Ishikawa (cell line): Measurements from ENCODE around the gene MAPK8IP2.

Experiments used
- EP300 ChIP-seq: IDR thresholded peaks from 2 replicates; pipeline ENCODE4 v1.6.1; 2012; ENCODE audit warnings: borderline replicate concordance
- MAX ChIP-seq: IDR thresholded peaks from 2 replicates; pipeline ENCODE4 v1.6.1; 2012
- TAF1 ChIP-seq: IDR thresholded peaks from 2 replicates; pipeline ENCODE4 v1.6.1; 2012; ENCODE audit warnings: low read depth, mild to moderate bottlenecking

- no peak; the same call in 1 of the 2 replicates for TF ChIP-seq MAX
- TF ChIP-seq TAF1: peak; percentile 63; the same call in 1 of the 2 replicates
- no peak for TF ChIP-seq EP300
Measured at GRCh38 chr22:50562523-50563412, 37.8 kb upstream of the MAPK8IP2 start, which contains the start of gene SYCE3.
